HG03060 (cell line): ENCODE results near the gene HEATR5B.

Experiments
- ATAC-seq: cut with Tn5 transposase; IDR thresholded peaks from one replicate; pipeline ENCODE4 v1.9.1; 2021; ENCODE audit warnings: low read depth, moderate number of reproducible peaks; ENCODE audit not compliant: unreplicated experiment

The HEATR5B gene

DNA sequence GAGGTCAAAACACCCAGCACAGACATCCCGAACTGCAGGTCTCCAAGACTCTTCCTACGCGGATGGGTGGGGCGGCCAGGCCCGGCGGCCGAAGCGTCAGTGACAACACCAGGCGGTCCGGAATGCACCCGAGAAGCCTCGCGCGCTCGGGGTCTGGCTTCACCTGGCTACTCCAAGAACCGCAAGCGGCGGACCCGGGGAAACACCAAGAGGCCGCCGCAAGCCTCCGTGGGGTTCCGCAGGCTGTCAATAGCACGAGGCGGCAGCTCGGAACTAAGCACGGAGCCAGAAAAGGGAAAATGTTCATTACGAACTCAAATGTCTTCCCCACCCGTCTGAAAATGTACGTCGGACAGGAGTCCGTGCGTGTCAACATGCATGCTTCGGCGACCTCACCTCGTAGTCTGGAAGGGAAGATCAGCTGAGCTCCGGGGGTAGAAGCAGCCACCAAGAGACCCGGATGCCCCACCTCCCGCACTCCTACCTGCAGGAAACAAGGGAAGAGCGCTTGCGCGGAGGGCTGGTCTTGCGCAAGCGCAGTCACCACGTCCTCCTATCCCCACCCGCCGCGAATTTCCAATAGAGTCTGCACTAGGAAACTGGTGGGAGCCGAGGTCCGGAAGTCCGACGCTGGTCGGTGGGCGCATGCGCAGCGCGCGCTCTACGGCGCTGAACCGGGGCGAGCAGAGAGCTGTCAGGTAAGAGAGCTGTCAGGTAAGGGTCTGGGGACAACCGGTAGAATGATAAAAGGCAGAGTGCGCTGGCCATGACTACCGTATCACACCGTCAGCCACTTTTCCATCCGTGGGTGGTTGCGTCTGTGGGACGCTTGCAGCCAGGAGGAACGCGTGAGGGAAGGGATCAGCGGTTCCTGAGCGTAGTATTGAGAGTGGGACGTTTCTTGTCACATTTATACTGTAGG, at the start of gene HEATR5B, which contains the start of gene GPATCH11:
Gene HEATR5B, minus strand, starts transcription at position 500 of the 922 bp plus-strand sequence. CDS start 958 bp downstream, outside the sequence.
Gene GPATCH11, plus strand, starts transcription at position 646 of the 922 bp plus-strand sequence. CDS start 3,864 bp downstream, outside the sequence.
- peak; percentile 72 for ATAC-seq

DNA sequence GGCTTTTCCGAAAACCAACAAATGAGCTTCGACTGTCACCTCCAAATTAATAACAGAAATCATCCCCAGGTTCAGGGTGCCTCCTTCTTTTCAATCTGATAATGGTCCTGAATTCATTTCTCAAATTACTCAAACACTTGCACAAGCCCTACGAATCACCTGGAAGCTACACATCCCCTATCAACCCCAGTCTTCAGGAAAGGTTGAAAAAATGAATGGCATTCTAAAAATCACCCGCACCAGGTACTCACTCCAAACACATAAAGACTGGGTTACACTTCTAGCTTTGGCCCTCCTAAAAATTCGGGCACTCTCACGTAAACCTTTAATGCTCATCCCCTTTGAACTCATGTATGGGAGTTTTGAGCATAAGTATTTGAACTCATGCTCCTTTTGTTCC, 48.7 kb upstream of the HEATR5B start:
- no peak for ATAC-seq

DNA sequence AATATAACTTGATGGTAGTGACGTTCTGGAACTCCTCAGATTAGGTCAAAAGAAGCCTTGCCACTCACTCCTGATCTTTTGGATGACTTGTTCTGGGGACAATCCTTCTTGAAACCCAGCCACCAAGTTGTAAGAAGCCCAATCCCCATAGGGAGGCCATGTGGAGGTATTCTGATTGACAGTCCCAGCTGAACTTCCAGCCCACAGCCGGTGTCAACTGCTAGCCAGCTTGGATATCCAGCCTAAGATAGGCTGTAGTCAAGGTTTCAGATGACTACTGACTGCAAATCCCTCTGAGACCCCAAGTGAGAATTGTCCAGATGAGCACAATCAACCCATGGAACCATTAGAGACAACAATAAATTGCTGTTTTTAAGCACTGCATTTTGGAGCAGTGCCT, 41.2 kb upstream of the HEATR5B start:
- ATAC-seq = no peak

DNA sequence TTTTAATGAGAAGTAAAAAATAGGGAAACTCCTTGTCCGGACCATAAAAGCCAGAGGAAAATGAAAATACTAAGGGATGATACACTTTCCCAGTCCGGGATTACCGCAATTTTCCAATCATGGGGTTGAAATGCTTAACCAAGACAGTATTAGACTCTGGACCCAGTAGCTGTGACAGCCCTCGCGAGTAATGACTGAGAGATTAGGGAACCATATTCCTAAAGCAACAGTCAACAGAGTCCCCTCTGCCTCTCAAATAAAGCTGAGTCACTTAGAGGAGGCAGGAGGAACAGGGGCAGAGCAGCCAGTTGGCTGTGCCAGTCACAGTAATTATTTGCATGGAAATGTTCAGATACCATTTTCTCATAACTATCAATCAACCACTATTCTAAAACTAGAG, 35.0 kb upstream of the HEATR5B start:
- ATAC-seq = no peak

DNA sequence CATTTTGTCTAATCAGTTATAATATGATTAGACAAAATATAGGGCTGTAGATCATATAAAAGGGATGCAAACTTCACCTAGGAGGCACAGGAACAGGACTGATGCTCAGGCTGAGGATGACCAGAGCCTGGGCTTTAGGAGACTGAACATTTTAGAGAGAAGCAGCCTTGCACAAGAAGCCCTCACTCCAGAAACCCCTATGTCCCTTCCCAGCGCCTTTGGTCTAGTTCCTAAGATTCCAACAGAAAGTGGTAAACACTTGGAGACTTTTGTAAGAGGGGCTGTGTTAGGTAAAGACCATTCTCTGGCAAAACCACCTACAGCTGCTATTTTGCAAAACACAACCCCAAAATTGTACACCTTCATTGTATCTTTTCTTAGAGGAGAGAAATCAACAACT, 33.4 kb upstream of the HEATR5B start:
- ATAC-seq = no peak

DNA sequence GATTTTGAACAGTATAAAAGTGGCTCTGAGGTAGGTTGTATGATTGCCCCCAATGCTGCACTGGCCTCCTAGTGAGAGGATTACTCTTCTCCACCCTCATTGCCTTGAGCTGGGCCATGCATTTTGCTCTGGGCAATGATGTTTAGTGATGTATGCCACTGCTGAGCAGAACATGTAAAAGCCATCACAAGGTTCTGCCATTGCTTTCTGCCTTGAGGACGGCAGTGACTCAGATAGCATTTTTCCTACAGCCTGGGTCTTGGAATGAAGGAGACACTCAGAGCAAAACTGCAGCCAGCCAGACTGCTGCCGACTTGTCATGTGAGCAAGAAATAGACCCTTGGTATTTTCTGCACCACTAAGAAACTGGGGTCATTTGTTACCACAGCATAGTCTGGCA, 27.8 kb upstream of the HEATR5B start:
- no peak for ATAC-seq

DNA sequence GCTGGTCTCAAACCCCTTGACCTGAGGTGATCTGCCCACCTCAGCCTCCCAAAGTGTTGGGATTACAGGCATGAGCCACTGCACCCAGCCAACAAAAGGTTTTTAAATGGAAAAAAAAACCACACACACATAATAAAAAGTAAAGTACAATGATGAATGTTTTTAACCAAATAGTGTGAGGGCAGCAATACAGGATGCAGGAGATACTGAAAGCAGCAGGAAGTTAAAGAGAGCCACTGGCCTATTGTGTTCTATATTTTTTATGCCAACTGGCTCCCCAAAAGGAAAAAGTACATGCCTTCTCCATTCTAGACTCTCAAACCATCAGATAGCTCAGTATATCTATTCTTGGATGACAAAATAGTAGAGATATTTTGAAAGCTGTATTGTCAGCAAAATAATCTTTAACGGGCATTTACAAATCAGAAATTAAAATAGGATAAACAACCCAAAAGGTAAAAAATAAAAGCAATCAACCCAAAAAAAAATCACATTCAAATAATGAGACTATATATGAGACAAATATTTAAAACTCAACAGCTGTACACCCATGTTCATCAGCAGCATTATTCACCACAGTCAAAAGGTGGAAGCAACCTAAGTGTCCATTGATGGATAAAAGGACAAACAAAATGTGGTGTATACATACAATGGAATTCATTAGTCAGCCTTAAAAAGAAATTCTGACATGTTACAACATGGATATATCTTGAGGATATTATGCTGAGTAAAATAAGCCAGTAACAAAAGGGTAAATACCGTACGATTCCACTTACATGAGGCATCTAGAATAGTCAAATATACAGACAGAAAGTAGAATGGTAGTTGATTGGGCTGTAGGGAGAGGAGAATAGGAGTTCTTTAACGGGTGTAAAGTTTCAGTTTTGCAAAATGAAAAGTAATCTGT, 26.4 kb upstream of the HEATR5B start:
- ATAC-seq = no peak

DNA sequence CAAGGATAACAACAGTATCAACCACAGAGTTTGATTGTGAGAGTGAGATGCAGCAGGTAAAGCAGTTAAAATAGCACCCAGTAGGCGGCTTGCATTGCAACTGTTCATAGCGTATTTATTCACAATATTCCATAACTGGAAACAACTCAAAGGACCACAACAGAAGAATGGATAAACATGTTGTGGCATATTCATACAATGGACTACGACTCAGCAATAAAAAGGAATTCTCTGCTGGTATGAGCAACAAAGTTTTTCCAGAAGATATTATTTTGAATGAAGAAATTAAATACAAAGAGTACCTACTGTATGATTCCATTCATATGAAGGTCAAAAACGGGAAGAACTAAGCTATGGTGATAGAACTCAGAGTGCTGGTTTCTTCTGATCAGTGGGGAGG, 25.4 kb upstream of the HEATR5B start:
- ATAC-seq = no peak

DNA sequence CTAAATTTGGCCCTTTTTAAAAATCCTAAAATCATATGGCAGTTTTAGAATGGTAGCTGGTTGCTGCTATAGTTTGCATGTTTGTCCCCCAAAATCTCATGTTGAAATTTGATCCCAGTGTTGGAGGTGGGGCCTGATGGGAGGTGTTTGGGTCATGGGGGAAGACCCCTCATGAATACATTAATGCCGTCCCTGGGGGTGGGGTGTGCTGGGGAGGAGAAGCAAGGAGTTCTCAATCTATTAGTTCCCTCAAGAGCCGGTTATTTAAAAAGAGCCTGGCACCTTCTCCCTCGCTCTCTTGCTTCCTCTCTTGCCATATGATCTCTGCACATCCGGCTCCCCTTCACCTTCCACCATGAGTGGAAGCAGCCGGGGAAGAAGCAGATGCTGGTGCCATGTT, 21.0 kb upstream of the HEATR5B start:
- ATAC-seq = no peak

DNA sequence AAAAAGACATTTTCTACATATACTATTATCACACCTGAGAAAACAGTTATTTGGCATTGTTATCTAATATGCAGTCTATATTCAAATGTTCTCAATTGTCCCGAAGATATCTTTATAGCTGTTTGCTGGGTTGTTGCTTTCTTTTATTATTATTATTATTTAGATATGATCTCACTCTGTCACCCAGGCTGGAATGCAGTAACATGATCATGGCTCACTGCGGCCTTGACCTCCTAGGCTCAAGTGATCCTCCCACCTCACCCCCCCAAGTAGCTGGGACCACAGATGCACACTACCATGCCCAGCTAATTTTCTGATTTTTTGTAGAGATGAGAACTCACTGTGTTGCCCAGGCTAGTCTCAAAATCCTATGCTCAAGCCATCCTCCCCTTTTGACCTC, 20.0 kb upstream of the HEATR5B start:
- ATAC-seq = no peak

DNA sequence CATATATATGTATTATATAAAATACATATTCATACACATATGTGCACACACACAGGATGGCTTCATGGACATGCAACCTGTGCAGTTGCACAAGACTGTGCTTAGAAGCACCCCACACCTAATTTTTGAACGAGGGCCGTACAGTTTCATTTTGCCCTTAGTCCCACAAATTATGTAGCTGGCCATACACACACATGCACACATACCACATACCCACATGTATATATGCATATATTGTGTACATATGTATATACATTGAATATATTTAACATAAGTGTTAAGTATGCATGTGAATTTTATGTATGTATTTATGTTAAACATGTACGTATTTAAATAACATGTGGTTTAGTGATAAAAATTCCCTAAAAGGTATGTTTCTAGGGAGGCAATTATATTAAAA, 18.4 kb upstream of the HEATR5B start:
- no peak for ATAC-seq

DNA sequence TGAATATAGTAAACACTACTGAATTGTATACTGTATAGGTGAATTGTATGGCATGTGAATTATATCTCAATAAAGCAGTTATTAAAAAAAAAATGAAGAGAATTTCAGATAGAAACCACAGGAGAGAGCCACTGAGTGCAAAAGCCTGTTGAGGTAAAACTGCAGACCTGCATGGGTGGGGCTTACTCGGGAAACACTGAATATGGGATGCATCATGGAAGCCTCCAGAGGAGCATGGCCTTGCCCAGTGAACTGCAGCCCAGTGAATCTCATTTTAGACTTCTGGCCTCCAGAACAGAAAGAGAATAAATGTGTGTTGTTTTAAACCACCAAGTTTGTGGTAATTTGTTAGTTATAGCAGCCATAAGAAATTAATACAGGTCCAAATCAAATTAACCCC, 15.9 kb upstream of the HEATR5B start:
- ATAC-seq = no peak

DNA sequence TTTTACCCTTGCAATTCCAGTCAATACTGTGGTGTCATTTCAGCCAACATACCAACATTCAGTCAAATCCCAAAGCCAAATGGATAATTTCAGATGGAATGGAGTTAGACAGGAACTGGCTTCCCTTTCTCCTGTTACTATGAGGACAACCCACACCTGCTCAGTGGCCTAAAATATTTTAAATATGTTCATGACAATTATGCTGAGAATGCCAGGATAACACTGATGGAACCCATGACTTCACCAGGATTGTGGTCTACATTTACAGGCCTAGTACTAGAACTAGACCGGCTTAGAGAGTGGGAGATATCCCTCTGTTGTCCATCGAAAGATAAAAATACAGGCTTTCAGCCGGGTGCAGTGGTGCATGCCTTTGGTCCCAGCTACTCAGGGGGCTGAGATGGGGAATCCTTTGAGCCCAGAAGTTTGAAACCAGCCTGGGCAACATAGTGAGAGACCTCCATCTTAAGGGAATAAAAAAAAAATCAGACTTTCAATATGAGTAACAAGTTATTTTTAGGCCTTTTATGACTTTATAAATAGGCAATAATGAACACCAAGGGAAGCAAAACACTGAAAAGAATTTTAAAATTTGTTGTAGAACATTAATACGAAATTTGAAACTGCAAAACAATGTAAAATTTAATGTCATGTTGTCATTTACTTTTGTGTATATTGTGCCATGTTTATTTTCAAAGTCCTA, 14.4 kb upstream of the HEATR5B start:
- no peak for ATAC-seq

DNA sequence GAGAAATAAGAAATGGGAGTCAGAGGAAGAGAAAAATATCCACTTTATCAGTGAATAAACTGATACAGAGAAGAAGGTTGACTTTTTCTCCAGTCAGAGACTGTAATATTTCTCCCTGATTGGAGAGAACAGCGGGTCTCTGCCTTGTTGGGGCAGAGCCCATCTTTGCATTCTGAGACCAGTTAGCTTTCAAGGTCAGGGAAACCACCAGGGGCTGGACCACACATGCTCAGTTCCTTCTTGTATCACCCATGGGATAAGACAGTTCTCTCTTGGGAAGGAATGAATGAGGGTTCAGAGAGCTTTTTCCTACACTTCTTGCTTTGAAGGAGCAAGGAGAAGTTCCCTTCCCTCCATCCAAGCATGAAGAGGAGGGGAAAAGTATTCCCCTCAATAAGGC, 12.4 kb upstream of the HEATR5B start:
- ATAC-seq = no peak

DNA sequence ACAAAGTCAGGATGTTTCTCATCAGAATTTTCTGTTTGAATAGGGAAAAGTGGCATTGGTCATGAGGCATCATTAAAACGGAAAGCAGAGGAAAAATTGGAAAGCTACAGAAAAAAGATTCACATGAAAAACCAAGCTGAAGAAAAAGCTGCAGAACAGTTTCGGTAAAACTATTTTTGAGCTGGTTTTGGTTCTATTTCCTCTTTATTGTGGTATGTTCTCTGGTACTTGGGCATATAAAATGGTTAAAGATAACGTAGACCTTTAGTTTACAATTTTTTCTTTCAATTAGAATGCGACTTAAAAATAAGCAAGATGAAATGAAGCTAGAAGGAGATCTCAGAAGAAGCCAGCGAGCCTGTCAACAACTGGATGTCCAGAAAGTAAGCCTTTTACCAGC, 7.7 kb upstream of the HEATR5B start:
- ATAC-seq = peak; percentile 38

DNA sequence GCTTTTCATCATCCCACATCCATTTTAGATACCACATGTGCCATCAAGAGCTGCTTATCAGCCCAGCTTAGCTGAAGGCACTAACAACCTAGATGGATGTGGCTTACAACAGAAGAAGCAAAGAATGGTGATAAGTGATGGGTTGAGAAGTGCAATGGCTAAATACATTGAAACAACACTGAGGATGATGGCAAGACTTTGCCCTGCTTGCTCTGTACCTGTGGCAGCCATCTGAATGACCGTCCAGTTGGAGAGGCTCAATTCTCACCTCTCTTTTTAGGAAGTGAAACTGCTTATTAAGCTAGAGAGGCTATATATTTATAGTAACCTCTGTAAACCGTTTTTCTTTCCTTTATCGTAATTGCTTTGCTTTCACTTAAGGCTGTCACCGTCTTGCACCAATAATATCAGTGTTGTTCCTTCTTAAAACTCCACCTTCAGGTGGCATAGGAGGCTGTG, 5.9 kb upstream of the HEATR5B start:
- peak; percentile 88 for ATAC-seq

DNA sequence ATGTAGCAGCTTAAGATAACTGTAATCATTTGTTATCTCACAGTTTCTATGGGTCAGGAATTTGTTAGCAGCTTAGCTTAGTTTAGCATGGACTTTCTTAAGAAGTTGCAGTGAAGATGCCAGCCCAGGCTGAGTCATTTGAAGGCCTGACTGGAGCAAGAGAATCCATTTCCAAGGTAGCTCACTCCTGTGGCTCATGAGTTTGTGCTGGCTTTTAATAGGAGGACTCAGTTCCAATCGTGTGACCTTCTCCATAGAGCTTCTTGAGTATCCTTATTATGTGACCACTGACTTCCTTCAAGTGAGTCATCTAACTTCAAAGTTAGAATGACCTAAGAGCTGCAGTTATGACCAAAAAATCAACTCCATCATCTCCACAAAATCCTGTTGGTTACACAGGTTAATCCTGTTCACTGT, 1.6 kb upstream of the HEATR5B start:
- no peak for ATAC-seq

DNA sequence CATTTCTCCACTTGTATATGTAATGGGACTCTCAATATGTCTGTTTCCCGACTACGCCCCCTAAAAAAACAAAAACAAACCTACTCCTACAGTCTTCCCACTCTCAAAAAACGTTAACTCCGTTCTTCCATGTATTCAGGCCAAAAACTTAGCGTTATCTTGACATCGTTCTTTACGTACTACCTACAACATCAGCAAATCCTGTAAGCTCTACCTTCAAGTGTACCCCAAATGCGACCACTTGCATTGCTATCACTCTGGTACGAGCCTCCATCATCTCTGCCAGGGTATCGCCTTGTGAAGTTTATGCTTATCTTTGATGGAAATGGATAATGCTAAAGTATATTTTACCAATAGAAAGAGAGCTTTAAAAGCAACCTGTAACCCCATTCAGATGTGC, 625 bp upstream of the HEATR5B start:
- no peak for ATAC-seq

DNA sequence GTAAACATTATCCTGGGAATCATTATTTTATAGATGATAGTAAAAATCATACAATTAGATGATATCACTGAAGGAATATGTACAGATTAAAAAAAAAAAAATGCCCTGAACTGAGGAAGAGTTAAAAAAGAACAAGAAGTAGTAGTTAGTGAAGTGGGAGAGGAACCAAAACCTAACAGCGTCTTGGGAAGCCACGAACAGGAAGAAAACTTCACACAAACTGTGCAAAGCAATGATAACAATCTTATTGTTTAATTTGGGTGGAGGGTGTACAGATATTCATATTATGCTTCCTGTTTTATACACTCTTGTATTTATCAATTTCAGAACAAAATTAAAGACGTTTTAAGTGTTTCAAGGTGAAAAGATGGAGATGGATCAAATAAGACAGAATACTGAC, 3.5 kb downstream of the HEATR5B start:
- ATAC-seq = no peak

DNA sequence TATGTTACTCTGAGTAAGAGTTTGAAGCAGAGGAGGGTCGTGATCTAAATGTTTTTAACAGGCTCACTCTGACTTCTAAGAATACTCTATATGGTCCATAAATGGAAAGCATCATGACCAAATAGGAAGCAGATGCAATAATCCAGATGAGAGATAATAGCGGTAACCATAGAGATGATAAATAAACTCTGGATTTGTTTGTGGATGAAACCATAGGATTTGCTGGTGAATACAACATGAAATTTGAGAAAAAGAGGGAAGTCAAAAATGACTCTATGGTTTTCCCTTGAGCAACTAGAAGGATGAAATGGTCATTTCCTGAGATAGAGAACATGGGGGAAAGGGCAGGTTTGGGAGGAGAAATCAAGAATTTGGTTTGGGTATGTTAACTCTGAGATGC, 3.9 kb downstream of the HEATR5B start:
- no peak for ATAC-seq

DNA sequence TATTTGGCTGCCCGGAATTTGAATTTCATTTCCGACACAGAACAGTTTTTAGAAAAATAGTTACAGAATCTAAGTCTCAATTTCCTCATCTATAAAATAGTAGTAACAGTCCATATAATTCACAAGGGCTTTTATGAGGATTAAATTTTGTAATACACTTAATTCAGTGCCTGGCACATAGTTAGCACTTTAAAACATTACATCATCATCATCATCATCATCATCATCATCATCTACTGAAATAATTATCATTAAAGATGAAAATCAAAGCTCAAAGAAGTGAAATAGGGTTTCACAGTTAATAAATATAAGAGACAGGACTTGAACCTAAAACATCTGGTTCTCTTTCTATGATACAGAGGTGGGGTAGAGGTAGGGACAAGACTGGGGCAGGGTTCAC, 13.2 kb downstream of the HEATR5B start:
- ATAC-seq = no peak
